Natural killer cell (primary cell): ENCODE data around the gene KCTD17. TPM values are rescaled to one million over a fixed set of nuclear protein-coding genes. Genes with fewer than 3 reads are reported as not detected.

ENCODE experiments used
- ATAC-seq, 3 donors: fragments of 150-1000 bp in 2 of 3; fragments of 200-7000 bp in 1 of 3; cut with Tn5 transposase; 1 replicate in 1 of 3; 2 replicates in 2 of 3; pipeline ENCODE4 v1.10.0; 2021; ENCODE audit warnings: mild to moderate bottlenecking in 2 of 3, moderate library complexity in 2 of 3
- DNase-seq, 2 donors: peaks; one replicate each; pipeline versions ENCODE4 v3.0.0 to v3.0.0-alpha.2; 2013 to 2021; ENCODE audit warnings: mixed read lengths in 1 of 2
- H3K27ac ChIP-seq: one replicate; pipeline ENCODE4 v1.5.1; 2013; ENCODE audit warnings: mild to moderate bottlenecking, low read length
- H3K27me3 ChIP-seq: one replicate; pipeline ENCODE4 v1.6.1; 2013; ENCODE audit warnings: low read length; ENCODE audit not compliant: control insufficient read depth, insufficient read depth
- H3K36me3 ChIP-seq: one replicate; pipeline ENCODE4 v1.6.1; 2013; ENCODE audit warnings: low read length; ENCODE audit not compliant: control insufficient read depth, insufficient read depth
- H3K4me1 ChIP-seq: one replicate; pipeline ENCODE4 v1.6.1; 2013; ENCODE audit warnings: low read length; ENCODE audit not compliant: control insufficient read depth, insufficient read depth
- H3K4me3 ChIP-seq: one replicate; pipeline ENCODE4 v1.5.1; 2013; ENCODE audit warnings: low read length
- H3K9me3 ChIP-seq: one replicate; pipeline ENCODE4 v1.6.1; 2013; ENCODE audit warnings: low read length; ENCODE audit not compliant: control insufficient read depth, insufficient read depth
- H3K27ac Mint-ChIP-seq, 2 donors: one replicate each; pipeline ENCODE4 v1.8.0; 2022; ENCODE audit warnings: mild to moderate bottlenecking in 2 of 2, mixed read lengths in 2 of 2, moderate library complexity in 1 of 2
- H3K27me3 Mint-ChIP-seq, 2 donors: one replicate each; pipeline ENCODE4 v1.8.0; 2022; ENCODE audit warnings: low read depth in 2 of 2, mixed read lengths in 2 of 2
- H3K36me3 Mint-ChIP-seq: one replicate; pipeline ENCODE4 v1.8.0; 2022; ENCODE audit warnings: mixed read lengths
- H3K4me1 Mint-ChIP-seq, 2 donors: one replicate each; pipeline ENCODE4 v1.8.0; 2022; ENCODE audit warnings: mixed read lengths in 2 of 2
- H3K4me3 Mint-ChIP-seq: one replicate; pipeline ENCODE4 v1.8.0; 2022; ENCODE audit warnings: mild to moderate bottlenecking, moderate library complexity, mixed read lengths
- H3K9me3 Mint-ChIP-seq, 2 donors: one replicate each; pipeline ENCODE4 v1.8.0; 2022; ENCODE audit warnings: mixed read lengths in 2 of 2
- CTCF ChIP-seq: fragments of 200-600 bp; IDR thresholded peaks from one replicate; pipeline ENCODE4 v1.8.0; 2022; ENCODE audit warnings: antibody characterized with exemption
- WGBS: methylation state at CpG from one replicate; pipeline ENCODE4 v1.1.7; 2013; ENCODE audit warnings: missing lambda C conversion rate; ENCODE audit not compliant: insufficient coverage; 5-methylcytosine and 5-hydroxymethylcytosine counted together
- intact Hi-C: fragments of 100-400 bp; cut with micrococcal nuclease; formaldehyde crosslinking; loops from one replicate; pipeline ENCODE4 v1.14.2; 2022
- total RNA-seq, 4 donors: library from RNA; stranded (reverse); fragments of 120-200 nt in 1 of 4; gene quantifications; one replicate each; pipeline versions ENCODE4 v1.2.3 to v1.2.4, GENCODE V29; 2013 to 2022

The KCTD17 gene
- total RNA-seq, result 10 to 100 TPM; 21.3 to 29.4 (median 22.9) TPM
- 13.5 TPM for total RNA-seq (2013)

GRCh38 chr22:37051391-37052385 is at the start of gene KCTD17:
Gene KCTD17, plus strand, starts transcription at chr22:37051742. Its CDS starts 19 bp downstream, at chr22:37051761.
- Mint-ChIP-seq H3K4me1 (peaks cover 0 to 9% of the 10 kb centered on the region in 2 donors), H3K9me3 (no peaks in the 10 kb centered on the region), H3K4me3 (peak within 1 kb of the TSS; percentile 82), H3K36me3 (no peaks in the 10 kb centered on the region), H3K27ac (peak within 1 kb of the TSS in 1 of 2 donors; percentile 38), H3K27me3 (no peaks in the 10 kb centered on the region)
- Histone ChIP-seq H3K4me1 (peaks cover 25% of the 10 kb centered on the region), H3K27ac (no peak within 1 kb of the TSS), H3K4me3 (peak within 1 kb of the TSS; percentile 23), H3K9me3 (no peaks in the 10 kb centered on the region), H3K27me3 (no peaks in the 10 kb centered on the region), H3K36me3 (no peaks in the 10 kb centered on the region)
- DNase-seq (peak; percentile 60 to 83), ATAC-seq (peak; percentile 95 to 99 (median 99))
- intact Hi-C loops, result no loop called here
- TF ChIP-seq CTCF, result no peak
- 7% methylated on average over 89 of the region's 89 CpGs for WGBS

GRCh38 chr22:37001826-37002225 is 49.7 kb upstream of the KCTD17 start:
- no peak for ATAC-seq

GRCh38 chr22:37002633-37003032 is 48.9 kb upstream of the KCTD17 start:
- Histone ChIP-seq H3K27ac (no peak overlapping the region), H3K9me3 (no peaks in the 10 kb centered on the region), H3K4me3 (no peak overlapping the region), H3K4me1 (no peaks in the 10 kb centered on the region), H3K27me3 (no peaks in the 10 kb centered on the region), H3K36me3 (no peaks in the 10 kb centered on the region)
- no peak for TF ChIP-seq CTCF
- intact Hi-C loops, result no loop called here
- Mint-ChIP-seq H3K27me3 (peaks cover 20 to 23% of the 10 kb centered on the region in 2 donors), H3K9me3 (no peaks in the 10 kb centered on the region), H3K4me1 (no peaks in the 10 kb centered on the region), H3K4me3 (no peak overlapping the region), H3K36me3 (no peaks in the 10 kb centered on the region), H3K27ac (no peak overlapping the region)
- 89% methylated on average over 7 of the region's 7 CpGs for WGBS
- ATAC-seq, result no peak
- DNase-seq, result no peak

More at GRCh38 chr22:37001826-37002225, 49.7 kb upstream of the KCTD17 start:
- no peaks in the 10 kb centered on the region for H3K4me1 Mint-ChIP-seq
- intact Hi-C loops, result no loop called here
- Histone ChIP-seq H3K4me1 (no peaks in the 10 kb centered on the region), H3K36me3 (no peaks in the 10 kb centered on the region), H3K27me3 (no peaks in the 10 kb centered on the region), H3K4me3 (no peak overlapping the region), H3K27ac (no peak overlapping the region), H3K9me3 (no peaks in the 10 kb centered on the region)
- no peaks in the 10 kb centered on the region for H3K9me3 Mint-ChIP-seq
- no peak for TF ChIP-seq CTCF
- H3K27ac Mint-ChIP-seq, result no peak overlapping the region
- DNase-seq, result no peak
- no peaks in the 10 kb centered on the region for H3K36me3 Mint-ChIP-seq
- peaks cover 13 to 15% of the 10 kb centered on the region in 2 donors for H3K27me3 Mint-ChIP-seq
- WGBS, result 86% methylated on average over 12 of the region's 12 CpGs
- no peak overlapping the region for H3K4me3 Mint-ChIP-seq
